GM12875 (cell line): ENCODE measurements around the gene MAP3K2.
A peak's percentile ranks its signal among the peaks of the same experiment; 100 is the strongest.

Experiments
- H3K4me3 ChIP-seq: one replicate; pipeline ENCODE4 v1.5.1; 2011; ENCODE audit warnings: low read depth, low read length, control low read depth
- CTCF ChIP-seq: IDR thresholded peaks from 2 replicates; pipeline ENCODE4 v1.5.1; 2011; ENCODE audit warnings: low read depth, mild to moderate bottlenecking, control low read depth, inconsistent platforms, low read length, moderate library complexity, borderline replicate concordance; ENCODE audit not compliant: insufficient read depth

Gene MAP3K2

GRCh38 chr2:127347015-127347414 lies 40.8 kb downstream of the MAP3K2 start:
- TF ChIP-seq CTCF, result no peak
- H3K4me3 ChIP-seq, result no peak overlapping the region

DNA sequence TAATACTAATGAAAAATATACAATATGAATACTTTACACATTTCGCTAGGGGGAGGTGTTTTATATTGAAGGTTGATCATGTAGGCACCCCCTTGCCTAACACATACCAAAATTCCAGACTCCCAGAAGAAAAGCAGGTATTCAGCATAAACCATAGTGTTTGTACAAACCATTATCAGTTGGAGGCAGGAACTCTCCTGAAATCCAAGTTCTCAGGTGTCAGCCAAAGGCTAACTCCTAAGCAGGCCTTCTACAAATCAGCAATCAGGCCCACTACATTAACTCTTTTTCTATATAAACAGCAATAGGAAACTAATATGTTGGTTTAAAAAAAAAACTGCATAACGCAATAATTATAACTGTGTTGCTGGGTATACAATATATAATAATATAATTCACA lies 44.5 kb downstream of the MAP3K2 start:
- no peak overlapping the region for H3K4me3 ChIP-seq
- no peak for TF ChIP-seq CTCF

DNA sequence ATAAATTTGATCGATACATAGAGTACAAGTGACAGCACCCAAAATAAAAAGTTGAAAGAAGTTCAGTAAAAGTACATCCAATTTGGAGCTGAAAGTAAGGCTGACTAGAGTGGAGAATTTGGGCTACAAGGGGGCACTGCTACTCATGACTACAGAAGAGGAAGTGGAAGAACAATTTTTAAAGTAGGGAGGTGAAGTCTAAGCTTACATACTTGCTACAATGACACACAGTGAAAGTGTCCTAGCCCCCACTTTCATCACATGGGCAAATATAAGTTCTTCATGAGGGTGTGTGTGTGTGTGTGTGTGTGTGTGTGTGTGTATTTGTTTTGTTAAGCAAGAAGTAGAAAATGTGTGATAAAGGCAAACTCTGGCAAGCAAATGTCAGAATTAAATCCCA lies 45.7 kb downstream of the MAP3K2 start:
- no peak for TF ChIP-seq CTCF
- H3K4me3 ChIP-seq, result no peak overlapping the region

- TF ChIP-seq CTCF, result no peak
Observed at GRCh38 chr2:127332335-127332734, 55.4 kb downstream of the MAP3K2 start.

DNA sequence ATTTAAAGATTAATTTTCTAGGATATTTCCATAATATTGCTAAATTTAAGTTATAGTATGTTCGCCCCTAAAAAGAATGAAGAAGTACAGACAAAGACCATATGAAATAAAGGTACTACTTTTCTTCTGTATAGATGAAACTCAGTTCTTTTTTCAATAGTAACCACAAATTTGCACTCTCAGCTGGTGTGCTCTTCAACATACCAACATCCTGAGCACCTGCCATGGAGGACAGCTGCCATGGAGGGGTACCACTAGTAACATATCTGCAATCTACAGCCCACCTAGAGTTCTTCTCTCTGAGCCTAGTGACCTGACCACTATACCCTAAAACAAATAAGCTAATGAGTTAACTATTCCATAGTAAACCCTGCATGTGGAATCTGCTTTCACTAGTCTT lies 57.0 kb downstream of the MAP3K2 start:
- TF ChIP-seq CTCF, result no peak
- no peak overlapping the region for H3K4me3 ChIP-seq

More at GRCh38 chr2:127332335-127332734, 55.4 kb downstream of the MAP3K2 start:
- H3K4me3 ChIP-seq, result no peak overlapping the region

- H3K4me3 ChIP-seq, result no peak overlapping the region
- no peak for TF ChIP-seq CTCF
Observed at GRCh38 chr2:127326289-127326945, 61.4 kb downstream of the MAP3K2 start.

DNA sequence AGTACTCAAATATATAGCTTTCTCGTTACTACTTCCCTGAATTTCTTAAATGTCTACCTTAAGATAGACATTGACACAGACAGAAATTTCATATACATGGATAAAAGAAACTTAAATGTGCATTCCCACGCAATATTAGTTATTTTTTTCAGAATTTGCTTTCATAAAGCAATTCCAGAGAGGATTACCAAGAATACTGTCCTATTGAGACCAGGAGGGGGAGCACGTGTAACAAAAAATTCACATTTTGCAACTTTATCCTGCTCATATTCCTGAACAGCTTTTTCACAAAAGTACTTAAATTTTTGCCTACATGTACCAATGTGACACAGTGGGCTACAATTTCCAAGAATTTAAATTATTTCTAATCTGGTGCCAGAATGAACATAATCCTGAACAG lies 63.1 kb downstream of the MAP3K2 start:
- no peak overlapping the region for H3K4me3 ChIP-seq
- TF ChIP-seq CTCF, result peak; percentile 37; the same call in 1 of the 2 replicates
